ENCODE data around the gene TSGA10IP.

- TF ChIP-seq CTCF (IDR thresholded peaks at IDR 0.05; ENCODE audit: low read length) (peak; percentile 4; the same call in 1 of the 2 replicates), EZH2 (IDR thresholded peaks at IDR 0.05; ENCODE audit: borderline replicate concordance, low read length) (no peak)
These were observed 12.7 kb upstream of the TSGA10IP start for GRCh38 chr11:65932558-65932919.
